Sigmoid colon (tissue), 7 donors: ENCODE results near the gene DIPK2A. TPM values are rescaled to one million over a fixed set of nuclear protein-coding genes. Genes with fewer than 3 reads are reported as not detected.

Experiments used
- DNase-seq: peaks from one replicate; pipeline ENCODE4 v3.0.0-alpha.2; 2019
- H3K27ac ChIP-seq, 4 donors: fragments of 200-600 bp; sonication (generic); one replicate each; pipeline ENCODE4 v1.5.1; 2016 to 2019; ENCODE audit warnings: mild to moderate bottlenecking in 1 of 4
- H3K27me3 ChIP-seq, 3 donors: fragments of 200-600 bp; sonication (generic); one replicate each; pipeline ENCODE4 v1.5.1; 2019; ENCODE audit warnings: mild to moderate bottlenecking in 1 of 3
- H3K36me3 ChIP-seq, 4 donors: fragments of 200-600 bp; sonication (generic); one replicate each; pipeline ENCODE4 v1.5.1; 2016 to 2019
- H3K4me1 ChIP-seq, 4 donors: fragments of 200-600 bp; sonication (generic); one replicate each; pipeline ENCODE4 v1.5.1; 2017 to 2019
- H3K4me3 ChIP-seq, 4 donors: fragments of 200-600 bp; sonication (generic); one replicate each; pipeline ENCODE4 v1.5.1; 2017 to 2019; ENCODE audit warnings: mild to moderate bottlenecking in 2 of 4, moderate library complexity in 1 of 4
- H3K9me3 ChIP-seq, 4 donors: fragments of 200-600 bp in 3 of 4; sonication (generic) in 3 of 4; one replicate each; pipeline versions ENCODE4 v1.5.1 to v1.6.1; 2013 to 2019
- CTCF ChIP-seq, 4 experiments: fragments of 450-650 bp in 3 of 4; fragments of 200-600 bp in 1 of 4; IDR thresholded peaks; one replicate each; pipeline ENCODE4 v1.5.1; 2016 to 2019; ENCODE audit warnings: antibody characterized with exemption in 4 of 4, mild to moderate bottlenecking in 3 of 4, moderate library complexity in 2 of 4
- EP300 ChIP-seq, 4 donors: sonication (generic); formaldehyde crosslinking; IDR thresholded peaks; one replicate each; pipeline ENCODE4 v1.6.1; 2017; ENCODE audit warnings: antibody characterized with exemption in 4 of 4
- POLR2A ChIP-seq, 2 donors: fragments of 450-650 bp; IDR thresholded peaks; one replicate each; pipeline ENCODE4 v1.6.1; 2016; ENCODE audit warnings: antibody characterized with exemption in 2 of 2, mild to moderate bottlenecking in 2 of 2, moderate library complexity in 2 of 2
- POLR2AphosphoS5 ChIP-seq, 4 donors: sonication (generic); formaldehyde crosslinking; IDR thresholded peaks; one replicate each; pipeline ENCODE4 v1.6.1; 2017; ENCODE audit warnings: antibody characterized with exemption in 4 of 4
- WGBS, 2 donors: extraction: QIAGEN DNeasy Blood & Tissue Kit; methylation state at CpG; one replicate each; pipeline ENCODE4 v1.1.7; 2013; 5-methylcytosine and 5-hydroxymethylcytosine counted together
- intact Hi-C: fragments of 100-400 bp; cut with DNase I; formaldehyde crosslinking; loops from one replicate; pipeline ENCODE4 v1.15.1; 2023
- polyA plus RNA-seq, 3 donors: library from polyadenylated mRNA; stranded (reverse); fragments of 200-250 nt; gene quantifications; one replicate each; pipeline ENCODE4 v1.2.3, GENCODE V29; 2013
- total RNA-seq, 4 donors: library from RNA; depleted of rRNA; stranded (reverse); fragments of >200 nt; gene quantifications; one replicate each; pipeline ENCODE4 v1.1.0, GENCODE V29; 2016
- donor health status: healthy with polysubstance abuse.
- donor health status: Bipolar disorder and iron deficiency.
- donor health status: healthy.

Gene DIPK2A
- total and polyA plus RNA-seq, 7 donors: 1.8 to 56.0 (median 22.0) TPM

DNA sequence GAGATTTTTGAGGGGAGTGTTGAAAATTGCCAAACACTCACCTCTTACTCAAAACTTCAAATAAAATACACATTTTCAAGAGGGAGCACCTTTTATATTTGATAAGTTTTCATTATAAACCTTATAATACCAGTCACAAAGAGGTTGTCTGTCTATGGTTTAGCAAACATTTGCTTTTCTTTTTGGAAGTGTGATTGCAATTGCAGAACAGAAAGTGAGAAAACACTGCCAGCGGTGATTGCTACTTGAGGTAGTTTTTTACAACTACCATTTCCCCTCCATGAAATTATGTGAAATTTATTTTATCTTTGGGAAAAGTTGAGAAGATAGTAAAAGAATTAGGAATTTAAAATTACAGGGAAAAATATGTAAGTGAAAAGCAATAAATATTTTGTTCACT lies 20.1 kb downstream of the DIPK2A start:
- WGBS, 2 donors: 75 to 89% methylated on average over 1 of the region's 1 CpG
- H3K27me3 ChIP-seq: no peaks in the 10 kb centered on the region
- DNase-seq: no peak
- H3K4me1 ChIP-seq: no peaks in the 10 kb centered on the region
- no peak overlapping the region for H3K4me3 ChIP-seq
- H3K36me3 ChIP-seq: peaks cover 0 to 9% (median 3%) of the 10 kb centered on the region in 4 donors
- no peaks in the 10 kb centered on the region for H3K9me3 ChIP-seq
- no peak for TF ChIP-seq EP300 (IDR thresholded peaks at IDR 0.05)
- no peak for TF ChIP-seq CTCF (IDR thresholded peaks at IDR 0.05)
- no peak for TF ChIP-seq POLR2AphosphoS5 (IDR thresholded peaks at IDR 0.05)
- TF ChIP-seq POLR2A (IDR thresholded peaks at IDR 0.05): no peak
- intact Hi-C loops: no loop called here
- no peak overlapping the region for H3K27ac ChIP-seq

- H3K9me3 ChIP-seq: no peaks in the 10 kb centered on the region
- H3K36me3 ChIP-seq: peaks cover 0 to 6% (median 0%) of the 10 kb centered on the region in 4 donors
- intact Hi-C loops: no loop called here
- TF ChIP-seq POLR2A (IDR thresholded peaks at IDR 0.05) (no peak), POLR2AphosphoS5 (IDR thresholded peaks at IDR 0.05) (no peak), CTCF (IDR thresholded peaks at IDR 0.05) (no peak), EP300 (IDR thresholded peaks at IDR 0.05) (no peak)
- no peaks in the 10 kb centered on the region for H3K4me1 ChIP-seq
- H3K27ac ChIP-seq: no peak overlapping the region
- no peak overlapping the region for H3K4me3 ChIP-seq
- no peaks in the 10 kb centered on the region for H3K27me3 ChIP-seq
- WGBS, 2 donors: 82 to 92% methylated on average over 6 of the region's 6 CpGs
- no peak for DNase-seq
These were observed 26.6 kb downstream of the DIPK2A start for GRCh38 chr3:143998266-143998665.

DNA sequence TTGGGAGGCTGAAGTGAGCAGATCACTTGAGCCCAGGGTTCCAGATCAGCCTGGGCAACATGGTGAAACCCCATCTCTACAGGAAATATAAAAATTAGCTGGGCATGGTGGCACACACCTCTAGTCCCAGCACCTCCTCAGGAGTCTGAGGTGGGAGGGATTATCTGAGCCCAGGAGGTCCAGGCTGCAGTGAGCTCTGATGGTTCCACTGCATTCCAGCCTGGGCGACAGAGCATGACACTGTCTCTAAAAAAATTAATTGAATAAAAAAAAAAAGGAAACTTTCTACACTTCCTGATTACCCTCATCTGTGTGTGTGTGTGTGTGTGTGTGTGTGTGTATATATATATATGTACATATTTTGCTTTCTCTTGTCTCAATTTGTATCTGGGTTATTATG lies 31.4 kb downstream of the DIPK2A start:
- no peaks in the 10 kb centered on the region for H3K4me1 ChIP-seq
- H3K4me3 ChIP-seq: no peak overlapping the region
- no peak overlapping the region for H3K27ac ChIP-seq
- TF ChIP-seq EP300 (IDR thresholded peaks at IDR 0.05): no peak
- no peak for TF ChIP-seq POLR2AphosphoS5 (IDR thresholded peaks at IDR 0.05)
- TF ChIP-seq CTCF (IDR thresholded peaks at IDR 0.05): no peak
- no peak for TF ChIP-seq POLR2A (IDR thresholded peaks at IDR 0.05)
- 95% methylated on average over 1 of the region's 1 CpG for WGBS, 2 donors
- H3K27me3 ChIP-seq: no peaks in the 10 kb centered on the region
- H3K36me3 ChIP-seq: peaks cover 0 to 6% (median 0%) of the 10 kb centered on the region in 4 donors
- H3K9me3 ChIP-seq: no peaks in the 10 kb centered on the region
- intact Hi-C loops: no loop called here
- no peak for DNase-seq

- Histone ChIP-seq H3K27ac (no peak overlapping the region), H3K27me3 (no peaks in the 10 kb centered on the region), H3K9me3 (no peaks in the 10 kb centered on the region), H3K36me3 (no peaks in the 10 kb centered on the region), H3K4me1 (no peaks in the 10 kb centered on the region), H3K4me3 (no peak overlapping the region)
- intact Hi-C loops: no loop called here
- WGBS, 2 donors: 86 to 88% methylated on average over 4 of the region's 4 CpGs
- DNase-seq: no peak
- no peak for TF ChIP-seq POLR2AphosphoS5 (IDR thresholded peaks at IDR 0.05)
- no peak for TF ChIP-seq EP300 (IDR thresholded peaks at IDR 0.05)
- TF ChIP-seq CTCF (IDR thresholded peaks at IDR 0.05): no peak
- TF ChIP-seq POLR2A (IDR thresholded peaks at IDR 0.05): no peak
These were observed 38.7 kb downstream of the DIPK2A start for GRCh38 chr3:144010371-144010770.

- H3K36me3 ChIP-seq: no peaks in the 10 kb centered on the region
- no peak for DNase-seq
- no peak overlapping the region for H3K4me3 ChIP-seq
- 83 to 93% methylated on average over 3 of the region's 3 CpGs for WGBS, 2 donors
- H3K27me3 ChIP-seq: no peaks in the 10 kb centered on the region
- no peak overlapping the region for H3K27ac ChIP-seq
- no peaks in the 10 kb centered on the region for H3K9me3 ChIP-seq
- no peaks in the 10 kb centered on the region for H3K4me1 ChIP-seq
- intact Hi-C loops: no loop called here
- TF ChIP-seq EP300 (IDR thresholded peaks at IDR 0.05) (no peak), POLR2A (IDR thresholded peaks at IDR 0.05) (no peak), CTCF (IDR thresholded peaks at IDR 0.05) (no peak), POLR2AphosphoS5 (IDR thresholded peaks at IDR 0.05) (no peak)
These were observed 39.7 kb downstream of the DIPK2A start for GRCh38 chr3:144011251-144011799.
